ENCODE results near the gene MTIF3.

The MTIF3 gene

GRCh38 chr13:27393101-27393500 is 57.3 kb downstream of the MTIF3 start:
- no peak for DNase-seq (ENCODE audit: low read depth)
- Histone ChIP-seq H3K9ac (ENCODE audit: low read length) (no peak overlapping the region), H3K4me1 (ENCODE audit: control insufficient read depth, insufficient read depth, low read length) (peaks cover 5% of the 10 kb centered on the region), H3K9me3 (ENCODE audit: control insufficient read depth, low read length) (no peaks in the 10 kb centered on the region), H3K36me3 (ENCODE audit: control insufficient read depth, insufficient read depth, low read length, severe bottlenecking) (no peaks in the 10 kb centered on the region), H3K27me3 (replicated peaks; ENCODE audit: control insufficient read depth, insufficient read depth, low read length) (peaks cover 26% of the 10 kb centered on the region), H3K4me3 (ENCODE audit: low read length) (no peak overlapping the region)

- no peak for DNase-seq (ENCODE audit: low read depth)
- H3K4me1 ChIP-seq (ENCODE audit: control insufficient read depth, insufficient read depth, low read length) = peaks cover 5% of the 10 kb centered on the region
- no peaks in the 10 kb centered on the region for H3K9me3 ChIP-seq (ENCODE audit: control insufficient read depth, low read length)
- peaks cover 24% of the 10 kb centered on the region for H3K27me3 ChIP-seq (replicated peaks; ENCODE audit: control insufficient read depth, insufficient read depth, low read length)
- no peaks in the 10 kb centered on the region for H3K36me3 ChIP-seq (ENCODE audit: control insufficient read depth, insufficient read depth, low read length, severe bottlenecking)
- no peak overlapping the region for H3K9ac ChIP-seq (ENCODE audit: low read length)
- no peak overlapping the region for H3K4me3 ChIP-seq (ENCODE audit: low read length)
These were observed 58.9 kb downstream of the MTIF3 start for GRCh38 chr13:27391471-27391870.

DNA sequence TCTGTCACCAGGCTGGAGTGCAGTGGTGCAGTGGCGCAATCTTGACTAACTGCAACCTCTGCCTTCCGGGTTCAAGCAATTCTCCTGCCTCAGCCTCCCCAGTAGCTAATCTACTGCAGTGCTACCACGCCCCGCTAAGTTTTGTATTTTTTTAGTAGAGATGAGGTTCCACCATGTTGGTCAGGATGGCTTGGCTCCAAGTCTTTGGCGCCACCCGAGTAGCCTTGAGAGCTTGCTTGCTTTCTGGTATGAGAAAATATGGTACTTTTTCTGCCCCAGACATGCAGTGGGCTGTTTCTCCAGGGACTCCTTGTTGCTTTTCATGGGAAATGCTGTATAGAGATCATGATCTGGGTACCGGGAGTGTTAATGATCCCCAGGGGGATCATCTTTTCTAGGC is 60.5 kb downstream of the MTIF3 start:
- Histone ChIP-seq H3K36me3 (ENCODE audit: control insufficient read depth, insufficient read depth, low read length, severe bottlenecking) (no peaks in the 10 kb centered on the region), H3K27me3 (replicated peaks; ENCODE audit: control insufficient read depth, insufficient read depth, low read length) (peaks cover 18% of the 10 kb centered on the region), H3K9me3 (ENCODE audit: control insufficient read depth, low read length) (no peaks in the 10 kb centered on the region), H3K9ac (ENCODE audit: low read length) (no peak overlapping the region), H3K4me3 (ENCODE audit: low read length) (no peak overlapping the region), H3K4me1 (ENCODE audit: control insufficient read depth, insufficient read depth, low read length) (peaks cover 5% of the 10 kb centered on the region)
- DNase-seq (ENCODE audit: low read depth) = no peak

DNA sequence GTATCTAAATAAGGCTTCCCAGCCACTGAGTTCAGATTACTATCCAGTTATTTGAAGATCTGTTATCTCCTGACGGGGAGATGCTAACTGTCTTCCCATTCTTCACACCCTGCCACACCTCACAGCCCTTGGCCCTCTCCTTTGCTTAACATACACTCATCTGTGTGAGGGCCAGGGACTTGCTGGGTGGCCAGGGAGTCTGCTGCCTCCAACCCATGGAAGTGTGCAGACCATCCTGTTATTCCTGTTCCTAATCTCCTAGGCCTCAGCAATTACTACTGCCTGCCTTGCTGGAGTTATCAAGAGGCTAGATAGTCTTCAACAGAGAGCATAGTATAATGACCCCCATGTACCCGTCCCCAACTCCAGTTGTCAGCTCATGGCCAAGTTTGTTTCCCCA is 62.1 kb downstream of the MTIF3 start:
- no peak overlapping the region for H3K4me3 ChIP-seq (ENCODE audit: low read length)
- no peaks in the 10 kb centered on the region for H3K9me3 ChIP-seq (ENCODE audit: control insufficient read depth, low read length)
- H3K27me3 ChIP-seq (replicated peaks; ENCODE audit: control insufficient read depth, insufficient read depth, low read length) = peaks cover 27% of the 10 kb centered on the region
- no peak for DNase-seq (ENCODE audit: low read depth)
- peaks cover 5% of the 10 kb centered on the region for H3K4me1 ChIP-seq (ENCODE audit: control insufficient read depth, insufficient read depth, low read length)
- no peaks in the 10 kb centered on the region for H3K36me3 ChIP-seq (ENCODE audit: control insufficient read depth, insufficient read depth, low read length, severe bottlenecking)
- H3K9ac ChIP-seq (ENCODE audit: low read length) = no peak overlapping the region
